GM12878 (cell line): ENCODE measurements around the gene ABCC1. TPM values are rescaled to one million over a fixed set of nuclear protein-coding genes. Genes with fewer than 3 reads are reported as not detected.

Experiments
- ATAC-seq: fragments of 200-7000 bp; cut with Tn5 transposase; 3 replicates; pipeline ENCODE4 v1.9.1; 2020; ENCODE audit warnings: mild to moderate bottlenecking, moderate library complexity
- BruUV-seq: library from RNA; stranded (reverse); fragments of 400-500 nt; replicated peaks from 2 replicates; lab custom pipeline; 2021; lab: Mats Ljungman, UMichigan
- CTCF ChIA-PET: fragments of 300-600 bp; sonication (Branson Sonifier 250); formaldehyde crosslinking; extraction: SDS; loops from one replicate; lab custom pipeline; 2021; ENCODE audit warnings: inconsistent platforms; lab: Yijun Ruan, JAX
- POLR2A ChIA-PET: fragments of 350-600 bp; formaldehyde crosslinking; extraction: SDS; loops from one replicate; lab custom pipeline; 2021; ENCODE audit warnings: inconsistent platforms; lab: Charles Lee
- RAD21 ChIA-PET: fragments of 300-600 bp; sonication (Branson Sonifier 250); formaldehyde crosslinking; loops from one replicate; lab custom pipeline; 2023; ENCODE audit warnings: antibody characterized with exemption; ENCODE audit not compliant: unreplicated experiment; lab: Charles Lee
- SMC1A ChIA-PET: fragments of 300-600 bp; sonication (Branson Sonifier 250); formaldehyde crosslinking; loops from one replicate; lab custom pipeline; 2023; ENCODE audit not compliant: unreplicated experiment, uncharacterized antibody; lab: Charles Lee
- DNase-seq: peaks from one replicate; pipeline ENCODE4 v3.0.0-alpha.2; 2011; ENCODE audit warnings: low read depth, low spot score
- FAIRE-seq: peaks from 3 replicates; lab custom pipeline; 2011; peaks lifted over from hg19 to GRCh38; lab: Jason Lieb, UNC
- H2AFZ ChIP-seq: 2 replicates; pipeline ENCODE4 v1.6.0; 2011; ENCODE audit warnings: low read depth, low read length, control low read depth; ENCODE audit not compliant: control insufficient read depth
- H3K27ac ChIP-seq: 2 replicates; pipeline ENCODE4 v1.5.1; 2011; ENCODE audit warnings: control low read depth; ENCODE audit not compliant: control insufficient read depth, insufficient read depth
- H3K27me3 ChIP-seq, 2 experiments: replicated peaks in 1 of 2; 2 replicates each; pipeline versions ENCODE4 v1.6.0 to v1.6.1; 2011; ENCODE audit warnings: low read length in 1 of 2; ENCODE audit not compliant: control insufficient read depth in 2 of 2, insufficient read depth in 2 of 2
- H3K36me3 ChIP-seq, 2 experiments: 2 replicates each; pipeline ENCODE4 v1.5.1; 2011; ENCODE audit warnings: low read length in 1 of 2; ENCODE audit not compliant: control insufficient read depth in 2 of 2, insufficient read depth in 2 of 2
- H3K4me1 ChIP-seq: 2 replicates; pipeline ENCODE4 v1.6.1; 2011; ENCODE audit warnings: mild to moderate bottlenecking, low read length, moderate library complexity, mixed read lengths; ENCODE audit not compliant: control insufficient read depth, insufficient read depth
- H3K4me2 ChIP-seq: 2 replicates; pipeline ENCODE4 v1.6.0; 2011; ENCODE audit warnings: control low read depth; ENCODE audit not compliant: control insufficient read depth, insufficient read depth
- H3K4me3 ChIP-seq: fragments of 200-600 bp; sonication (generic); 2 replicates; pipeline ENCODE4 v1.5.1; 2016
- H3K79me2 ChIP-seq: 2 replicates; pipeline ENCODE4 v1.6.0; 2011; ENCODE audit warnings: low read length; ENCODE audit not compliant: control insufficient read depth, insufficient read depth
- H3K9ac ChIP-seq: 2 replicates; pipeline ENCODE4 v1.8.0; 2011; ENCODE audit warnings: low read length, control low read depth, mixed read lengths; ENCODE audit not compliant: control insufficient read depth, insufficient read depth
- H3K9me3 ChIP-seq: replicated peaks from 3 replicates; pipeline ENCODE4 v1.5.1; 2011; ENCODE audit warnings: mild to moderate bottlenecking, low read length; ENCODE audit not compliant: control insufficient read depth, insufficient read depth
- H4K20me1 ChIP-seq: 2 replicates; pipeline ENCODE4 v1.6.0; 2011; ENCODE audit not compliant: control insufficient read depth, insufficient read depth
- NFYB ChIP-seq: IDR thresholded peaks from 2 replicates; pipeline ENCODE4 v1.6.1; 2011; ENCODE audit warnings: low read depth, mild to moderate bottlenecking, low read length, improper control_type of control experiment, moderate library complexity; ENCODE audit not compliant: insufficient read depth
- SIX5 ChIP-seq: IDR thresholded peaks from 2 replicates; pipeline ENCODE4 v1.6.1; 2011; ENCODE audit warnings: mild to moderate bottlenecking, low read depth, low read length, moderate library complexity; ENCODE audit not compliant: severe bottlenecking
- USF1 ChIP-seq: IDR thresholded peaks from 2 replicates; pipeline ENCODE4 v1.6.1; 2011; ENCODE audit warnings: borderline replicate concordance, low read depth, mild to moderate bottlenecking, moderate library complexity, mixed read lengths, low read length; ENCODE audit not compliant: insufficient read depth; ENCODE audit errors: extremely low read length
- USF2 ChIP-seq: IDR thresholded peaks from 2 replicates; pipeline ENCODE4 v1.6.1; 2011; ENCODE audit warnings: low read depth, low read length, improper control_type of control experiment, borderline replicate concordance
- ZBTB33 ChIP-seq: fragments of 450-650 bp; IDR thresholded peaks from 2 replicates; pipeline ENCODE4 v1.6.1; 2017; ENCODE audit warnings: mild to moderate bottlenecking
- WGBS: methylation state at CpG from one replicate; pipeline ENCODE4 v1.1.6; 2016; ENCODE audit warnings: low lambda C conversion rate; ENCODE audit not compliant: insufficient replicate concordance, insufficient coverage; ENCODE audit errors: missing lambda C conversion rate; 5-methylcytosine and 5-hydroxymethylcytosine counted together
- in situ Hi-C: fragments of 300-500 bp; cut with MboI; formaldehyde crosslinking; loops from 9 replicates; pipeline ENCODE4 v1.14.3; 2018; ENCODE audit warnings: mixed read lengths
- intact Hi-C: fragments of 100-400 bp; cut with micrococcal nuclease; formaldehyde crosslinking; loops from one replicate; pipeline ENCODE4 v1.14.2; 2022; ENCODE audit not compliant: unreplicated experiment
- polyA plus RNA-seq, 11 experiments: library from polyadenylated mRNA; depleted of rRNA in 4 of 11; unstranded in 6 of 11; stranded (reverse) in 5 of 11; fragments of >200 nt; fragmentation: Nextera tagmentation in 4 of 11; fragmentation: Illumina TruSeq in 1 of 11; extraction: Ambion mirVana in 4 of 11; extraction: Trizol in 1 of 11; gene quantifications; 1 replicate in 1 of 11; 2 replicates in 10 of 11; pipeline versions ENCODE4 v1.2.1 to v1.2.3, GENCODE V29; 2011 to 2016; ENCODE audit warnings: inconsistent platforms in 2 of 11, missing spikeins in 2 of 11, low read depth in 1 of 11
- total RNA-seq, 4 experiments: library from RNA; depleted of rRNA in 3 of 4; stranded (reverse); fragments of >200 nt in 3 of 4; fragmentation: Illumina TruSeq in 1 of 4; extraction: Trizol in 1 of 4; gene quantifications; 2 replicates each; pipeline versions ENCODE4 v1.2.1 to v1.2.3, GENCODE V29; 2013 to 2021

The ABCC1 gene
- total and polyA plus RNA-seq, 10 of the 15 experiments (the other 5 are each of a cell fraction or from before 2014, with no cell fraction given), result 3.2 to 44.6 (median 14.5) TPM

GRCh38 chr16:15967655-15968315 is 18.4 kb downstream of the ABCC1 start (continued):
- no peak for TF ChIP-seq ZBTB33

GRCh38 chr16:15970202-15970601 is 20.8 kb downstream of the ABCC1 start:
- DNase-seq (no peak), ATAC-seq (0 out of 3 replicates have a peak, but pooled peaks have one; percentile 40), FAIRE-seq (no peak)
- 96% methylated on average over 3 of the region's 3 CpGs for WGBS
- Histone ChIP-seq H3K27ac (no peak overlapping the region), H3K9ac (no peak overlapping the region), H3K36me3 (peaks cover 3 to 13% of the 10 kb centered on the region in 2 experiments; a peak in 3 of 4 replicates), H3K4me2 (no peak overlapping the region), H3K4me1 (no peaks in the 10 kb centered on the region), H3K79me2 (peaks cover 66% of the 10 kb centered on the region), H3K4me3 (no peak overlapping the region), H3K27me3 (no peaks in the 10 kb centered on the region), H3K9me3 (peaks cover 24% of the 10 kb centered on the region), H4K20me1 (no peaks in the 10 kb centered on the region), H2AFZ (no peak overlapping the region)
- TF ChIP-seq USF1, result peak; percentile 56
- TF ChIP-seq NFYB, result peak; percentile 20; the same call in 1 of the 2 replicates
- TF ChIP-seq USF2, result no peak; the same call in 1 of the 2 replicates
- peak; percentile 51 for TF ChIP-seq SIX5
- in situ Hi-C loops (no loop called here), intact Hi-C loops (no loop called here)
- POLR2A ChIA-PET, result no interaction called here
- RAD21 ChIA-PET, result no interaction called here
- CTCF ChIA-PET, result no interaction called here
- BruUV-seq, result no TSS peak
- SMC1A ChIA-PET, result interaction anchor here (1.2 kb wide), 1 partner anchor 20 kb away, joined by 3 read pairs; no protein-coding TSS in a partner anchor
